GM19324 (cell line): Measurements from ENCODE around the gene USP36.

Experiments
- ATAC-seq: cut with Tn5 transposase; IDR thresholded peaks from one replicate; pipeline ENCODE4 v1.9.1; 2021; ENCODE audit warnings: mild to moderate bottlenecking, moderate library complexity; ENCODE audit not compliant: unreplicated experiment, low FRiP score

Gene USP36

GRCh38 chr17:78819402-78819801 lies 21.2 kb downstream of the USP36 start:
- no peak for ATAC-seq

- no peak for ATAC-seq
These were observed 21.7 kb downstream of the USP36 start for GRCh38 chr17:78818932-78819331.

DNA sequence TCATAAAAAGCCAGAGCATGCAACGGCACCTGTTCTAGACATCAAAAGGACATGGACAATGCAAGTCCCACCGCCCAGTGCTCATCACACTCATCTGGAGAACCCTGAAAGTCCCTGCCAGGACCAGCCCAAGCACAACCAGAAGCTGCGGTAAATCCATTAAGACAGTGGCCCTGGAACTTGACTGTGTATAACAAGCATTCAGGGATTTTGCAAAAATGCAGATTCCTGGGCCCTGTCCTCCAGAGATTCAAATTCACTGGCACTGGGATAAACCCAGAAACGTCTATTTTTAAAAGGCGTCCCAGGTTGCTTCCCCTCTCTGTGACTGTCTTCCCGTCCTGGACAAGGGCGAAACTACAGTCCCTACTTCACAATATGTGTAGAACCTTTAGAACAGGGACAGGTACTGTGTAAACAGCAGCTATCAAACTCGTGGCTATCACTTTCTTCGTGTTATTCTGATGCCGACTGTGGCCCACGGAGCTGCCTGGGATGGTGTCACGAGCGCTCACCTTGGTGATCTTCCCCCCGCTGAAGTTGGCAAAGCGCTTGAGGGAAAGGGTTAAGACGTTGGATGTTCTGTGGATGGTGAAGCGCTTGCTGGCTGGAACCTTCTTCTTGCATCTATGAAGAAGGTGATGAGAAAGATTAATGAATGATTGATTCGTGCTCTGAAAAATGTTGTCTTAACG lies 22.3 kb downstream of the USP36 start:
- no peak for ATAC-seq

- ATAC-seq = no peak
These were observed 23.5 kb downstream of the USP36 start for GRCh38 chr17:78817123-78817522.

DNA sequence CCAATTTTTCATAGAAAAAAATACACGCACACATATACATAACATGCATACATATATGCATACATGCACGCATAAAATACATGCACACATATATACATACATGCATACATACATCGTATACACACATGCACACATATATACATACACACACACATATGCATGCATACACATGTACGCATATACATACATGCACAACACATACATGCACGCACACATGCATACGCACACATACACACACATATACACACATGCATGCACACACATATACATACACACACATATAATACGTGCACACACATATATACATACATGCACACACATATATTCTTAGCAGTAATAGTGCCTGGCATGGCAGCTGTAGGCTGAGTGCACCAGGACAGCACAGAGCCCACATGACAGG lies 24.9 kb downstream of the USP36 start:
- no peak for ATAC-seq

DNA sequence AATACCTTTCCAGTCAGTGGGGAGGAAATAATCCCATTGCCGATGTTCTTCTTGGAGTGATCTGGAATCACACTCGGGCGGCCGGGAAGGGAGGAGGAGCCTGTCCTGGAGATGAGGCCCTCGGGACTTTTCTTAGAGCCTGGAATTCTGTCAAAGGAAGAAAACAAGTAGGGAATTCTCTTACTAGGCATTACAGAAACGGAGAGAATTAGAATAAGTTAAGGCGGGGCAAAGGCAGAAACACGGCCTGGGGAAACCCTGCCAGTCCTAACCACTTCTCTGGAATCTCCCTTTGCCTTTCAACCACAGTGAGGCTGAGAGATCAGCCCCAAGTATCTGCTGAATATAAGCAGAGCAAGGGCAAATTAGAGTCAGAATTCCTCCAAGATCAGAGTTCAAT lies 27.8 kb downstream of the USP36 start:
- no peak for ATAC-seq

DNA sequence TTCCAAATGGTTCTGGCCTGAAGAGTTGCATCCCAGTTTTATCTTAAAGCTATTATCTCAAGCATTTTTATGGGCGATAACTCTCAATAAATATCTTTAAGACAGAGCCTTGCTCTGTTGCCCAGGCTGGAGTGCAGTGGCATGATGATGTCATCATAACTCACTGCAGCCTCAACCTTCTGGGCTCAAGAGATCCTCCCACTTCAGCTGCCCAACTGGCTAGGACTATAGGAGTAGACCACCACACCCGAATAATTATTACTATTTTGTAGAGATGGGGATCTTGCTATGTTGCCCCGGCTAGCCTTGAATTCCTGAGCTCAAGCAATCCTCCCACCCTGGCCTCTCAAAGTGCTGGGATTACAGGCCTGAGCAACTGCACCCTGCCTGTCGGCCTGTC lies 32.5 kb downstream of the USP36 start:
- no peak for ATAC-seq

DNA sequence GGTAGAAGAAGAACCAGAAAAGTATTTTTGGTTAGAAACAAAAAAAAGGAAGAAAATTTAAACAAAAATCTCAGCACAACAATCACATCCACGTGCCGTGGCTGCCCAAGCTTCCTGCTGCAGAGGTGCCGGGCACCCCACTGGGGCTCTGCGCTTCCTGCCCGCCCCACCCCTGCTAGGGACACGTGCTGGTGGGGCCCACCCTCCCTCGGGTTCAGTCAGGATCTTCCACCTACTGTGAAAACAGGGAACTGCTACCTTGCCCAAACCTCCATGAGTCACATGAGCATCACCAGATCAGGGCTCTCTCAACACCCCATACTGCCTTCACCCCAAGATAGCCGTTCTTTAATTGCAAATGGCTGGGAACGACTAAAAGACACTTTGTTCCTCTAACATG lies 34.2 kb downstream of the USP36 start:
- no peak for ATAC-seq

DNA sequence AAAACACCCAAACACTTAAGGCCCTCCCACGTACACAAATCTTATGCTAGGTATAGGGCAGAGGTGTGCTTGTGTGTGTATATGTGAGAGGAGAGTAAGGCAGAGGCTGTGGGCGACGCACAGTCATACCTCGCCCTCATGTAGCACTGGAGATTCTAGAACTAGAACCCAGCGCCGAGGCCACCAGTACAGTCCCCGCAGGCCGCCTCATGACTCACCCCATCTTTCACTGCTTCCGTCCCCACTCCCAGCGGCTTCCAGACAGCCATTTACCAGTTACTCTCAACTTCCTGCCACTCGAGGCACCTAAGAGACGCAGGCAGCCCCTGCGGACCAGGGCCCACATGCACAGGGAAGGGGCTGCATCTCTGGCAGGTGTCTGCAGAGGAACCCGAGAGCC lies 35.3 kb downstream of the USP36 start:
- no peak for ATAC-seq

GRCh38 chr17:78804777-78805176 lies 35.8 kb downstream of the USP36 start:
- no peak for ATAC-seq

GRCh38 chr17:78803186-78803845 lies 37.3 kb downstream of the USP36 start:
- no peak for ATAC-seq

- no peak for ATAC-seq
These were observed 38.2 kb downstream of the USP36 start for GRCh38 chr17:78802459-78802858.

DNA sequence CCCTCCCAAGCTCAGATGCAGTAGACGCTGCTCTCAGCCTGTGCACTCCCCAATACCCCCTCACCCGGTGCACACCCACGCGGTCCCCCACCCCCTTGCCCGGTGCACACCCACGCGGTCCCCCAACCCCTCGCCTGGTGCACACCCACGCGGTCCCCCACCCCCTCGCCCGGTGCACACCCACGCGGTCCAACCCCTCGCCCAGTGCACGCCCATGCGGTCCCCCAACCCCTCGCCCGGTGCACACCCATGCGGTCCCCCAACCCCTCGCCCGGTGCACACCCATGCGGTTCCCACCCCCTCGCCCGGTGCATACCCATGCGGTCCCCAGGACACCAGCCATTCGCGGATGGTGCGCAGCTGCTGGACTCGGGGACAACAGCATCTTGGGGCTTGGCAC lies 38.6 kb downstream of the USP36 start:
- ATAC-seq = no peak

GRCh38 chr17:78800132-78800931 lies 40.3 kb downstream of the USP36 start:
- no peak for ATAC-seq

DNA sequence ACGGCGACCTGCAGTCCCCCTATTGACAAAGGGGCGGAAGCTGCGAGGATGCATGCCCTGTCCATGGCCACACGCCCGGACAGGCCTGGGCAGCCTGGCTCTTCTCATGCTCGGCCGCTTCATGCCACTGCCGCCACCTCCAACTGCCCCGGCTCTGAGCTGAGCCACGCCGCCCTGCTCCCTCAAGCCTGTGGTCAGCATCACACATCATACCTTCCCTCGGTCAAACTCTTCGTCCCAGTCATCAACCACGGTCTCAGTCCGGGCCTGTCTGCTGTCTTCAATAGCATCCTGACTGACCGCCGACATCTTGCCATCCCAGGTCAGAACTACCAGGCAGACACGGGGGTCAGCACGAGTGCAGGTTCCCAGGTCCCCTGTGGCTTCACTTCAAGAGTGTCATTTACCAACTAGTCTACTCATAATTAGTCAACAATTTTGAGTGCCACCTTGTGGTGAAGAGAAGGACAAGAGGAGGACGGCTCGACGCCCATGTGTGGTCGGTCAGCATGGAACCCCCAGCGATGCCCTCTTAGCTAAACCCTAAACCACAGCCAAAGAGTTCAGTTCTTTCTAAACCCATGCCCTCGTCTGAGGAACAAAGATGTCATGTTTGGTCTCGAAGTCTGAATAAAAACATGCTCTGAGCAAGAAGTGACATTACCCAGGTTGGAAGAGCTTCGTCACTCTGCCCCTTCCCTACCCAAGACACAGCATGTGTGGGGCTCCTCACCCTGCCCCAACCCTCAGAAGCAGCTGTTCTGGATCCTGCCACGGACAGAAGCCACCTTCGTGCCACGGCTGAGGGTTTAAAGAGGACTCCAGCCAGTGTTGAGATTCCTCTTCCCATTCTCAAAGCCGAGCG lies 41.7 kb downstream of the USP36 start:
- no peak for ATAC-seq

DNA sequence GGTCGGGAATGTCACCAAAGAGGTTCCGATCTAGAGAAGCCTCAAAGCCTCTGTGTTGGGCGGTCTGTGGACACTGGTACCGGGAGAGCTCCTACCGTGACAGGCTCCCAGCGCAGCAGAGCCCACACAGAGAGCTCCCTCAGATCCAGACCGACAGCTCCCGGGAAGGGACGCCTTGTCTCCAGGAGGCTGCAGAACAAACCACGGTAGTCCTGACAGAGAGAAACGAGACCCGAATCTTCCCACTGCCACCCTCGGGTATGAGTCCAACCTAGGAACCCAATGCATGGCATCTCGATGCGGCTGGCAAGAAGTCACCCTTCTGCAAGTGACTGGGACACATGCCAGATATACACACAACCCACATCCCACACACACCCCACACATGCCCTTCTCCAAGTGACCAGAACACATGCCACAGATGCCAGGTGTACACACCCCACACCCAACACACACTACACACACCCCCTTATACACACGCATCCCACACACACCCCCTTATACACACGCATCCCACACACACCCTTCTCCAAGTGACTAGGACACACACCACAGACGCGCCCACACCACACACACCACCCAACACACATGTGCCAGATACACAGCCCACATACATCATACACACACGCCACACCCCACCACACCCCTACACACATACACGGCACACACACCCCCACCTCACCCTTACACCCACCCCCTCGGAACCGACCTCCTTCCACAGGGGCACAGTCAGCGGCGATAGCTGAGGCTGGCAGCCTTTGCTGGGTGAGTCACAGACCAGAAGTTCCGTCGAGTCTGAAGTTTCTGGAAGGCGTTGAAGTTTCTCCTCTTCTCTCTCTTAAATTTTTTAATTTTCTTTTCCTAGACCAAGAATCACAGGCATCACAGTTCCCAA lies 42.7 kb downstream of the USP36 start:
- no peak for ATAC-seq

DNA sequence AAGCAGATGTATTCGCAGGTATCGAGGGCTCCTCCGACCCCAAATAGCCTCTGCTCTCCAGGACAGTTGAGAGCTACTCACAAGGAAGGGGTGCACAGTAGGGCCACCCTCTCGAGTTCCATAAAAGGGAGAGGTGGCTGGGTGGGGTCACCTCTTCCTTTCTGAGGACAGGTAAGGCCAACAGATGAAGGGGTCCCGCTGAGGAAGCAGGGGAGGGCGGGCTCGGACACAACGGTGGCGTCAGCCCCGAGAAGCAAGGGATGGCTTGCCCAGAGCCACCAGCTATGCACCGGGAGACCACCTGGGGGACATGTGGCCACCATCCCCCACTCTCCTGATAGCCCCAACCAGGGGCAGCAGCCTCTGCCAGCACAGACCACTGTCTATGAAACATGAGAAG lies 43.4 kb downstream of the USP36 start:
- no peak for ATAC-seq

DNA sequence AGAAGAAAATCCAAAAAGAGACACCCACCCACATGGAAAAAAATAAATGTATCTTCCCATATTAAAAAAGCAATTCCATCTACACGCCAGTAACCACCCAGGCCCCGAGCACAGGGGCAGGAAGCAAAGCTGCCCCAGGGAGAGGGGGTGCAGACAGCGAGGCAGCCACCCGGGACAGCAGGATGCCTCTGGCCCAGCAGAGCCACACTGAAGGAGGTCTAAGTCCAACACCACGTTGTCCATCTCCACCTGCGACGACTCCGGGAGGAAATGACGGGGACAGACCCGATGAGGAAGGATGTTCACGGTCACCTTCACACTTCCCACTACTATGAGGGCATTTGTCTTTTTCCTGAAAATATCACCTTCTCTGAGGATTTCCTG lies 44.1 kb downstream of the USP36 start:
- no peak for ATAC-seq

DNA sequence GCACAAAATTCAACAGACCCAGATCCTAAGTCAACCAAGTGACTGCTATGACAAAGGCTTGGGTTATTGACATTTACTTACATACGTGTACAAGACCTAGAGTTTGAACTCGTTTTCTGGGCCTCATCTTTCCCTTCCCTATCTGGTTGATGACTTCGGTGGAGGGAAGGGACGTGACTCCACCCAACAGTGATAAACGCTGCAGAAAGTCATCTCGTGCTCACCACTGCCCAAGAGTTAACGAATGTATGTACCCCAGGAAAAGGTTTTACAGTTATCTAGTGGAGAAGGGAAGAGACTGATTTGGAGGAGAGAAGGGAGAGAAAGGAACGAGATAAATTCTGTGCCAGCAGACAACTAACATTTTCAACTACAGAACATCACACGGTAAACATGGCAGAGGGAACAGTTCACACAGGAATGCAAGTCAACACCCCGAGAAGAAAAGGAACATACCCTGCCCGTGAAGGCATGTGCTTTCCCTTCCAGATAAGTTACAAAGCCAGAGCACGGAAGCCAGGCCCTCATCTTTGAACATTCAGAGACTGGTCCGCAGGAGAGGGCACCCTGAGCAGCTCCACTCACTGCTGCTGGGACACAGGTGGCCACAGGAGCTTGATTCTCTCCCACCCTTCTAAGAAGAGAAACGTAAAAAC lies 44.6 kb downstream of the USP36 start:
- ATAC-seq = no peak
